ENCODE data around the gene MYBPHL. TPM values are rescaled to one million over a fixed set of nuclear protein-coding genes. Genes with fewer than 3 reads are reported as not detected.

Gene MYBPHL
- total RNA-seq, 2 donors from 2014 or later: not detected

DNA sequence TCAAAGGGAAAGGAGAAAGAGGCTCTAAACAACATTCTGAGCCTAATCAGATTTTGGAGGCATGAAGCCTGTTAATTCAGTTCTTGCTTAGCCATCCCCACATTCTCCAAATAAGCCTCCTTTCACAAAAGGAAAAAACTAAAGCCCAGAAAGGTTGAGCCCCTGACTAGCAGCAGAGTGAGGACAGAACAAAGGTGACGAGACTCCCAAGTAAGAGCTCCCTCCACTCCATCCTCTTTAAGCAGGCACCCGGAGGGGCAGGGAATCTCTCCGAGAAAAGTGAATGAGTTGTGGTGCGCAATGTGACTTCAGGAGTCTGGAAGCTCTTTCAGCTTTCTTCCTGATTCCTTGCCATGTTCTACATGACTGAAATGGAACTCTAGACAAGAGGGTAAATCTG lies 43.4 kb upstream of the MYBPHL start:
- H3K36me3 ChIP-seq (replicated peaks in 1 of 2; ENCODE audit: insufficient read depth in 1 of 2, low read depth in 2 of 2): peaks cover 0 to 16% of the 10 kb centered on the region in 2 donors
- H3K4me1 ChIP-seq: no peaks in the 10 kb centered on the region
- DNase-seq (no peak), ATAC-seq (no peak)
- no peak overlapping the region for H3K27ac ChIP-seq
- no peak overlapping the region for H3K4me3 ChIP-seq
- 94 to 96% methylated on average over 4 of the region's 4 CpGs for WGBS, 2 donors
- no peaks in the 10 kb centered on the region for H3K27me3 ChIP-seq
- intact Hi-C loops (cut with DNase I): no loop called here
- no peaks in the 10 kb centered on the region for H3K9me3 ChIP-seq
- TF ChIP-seq POLR2A (IDR thresholded peaks at IDR 0.05): no peak
- TF ChIP-seq, protein P1, sequence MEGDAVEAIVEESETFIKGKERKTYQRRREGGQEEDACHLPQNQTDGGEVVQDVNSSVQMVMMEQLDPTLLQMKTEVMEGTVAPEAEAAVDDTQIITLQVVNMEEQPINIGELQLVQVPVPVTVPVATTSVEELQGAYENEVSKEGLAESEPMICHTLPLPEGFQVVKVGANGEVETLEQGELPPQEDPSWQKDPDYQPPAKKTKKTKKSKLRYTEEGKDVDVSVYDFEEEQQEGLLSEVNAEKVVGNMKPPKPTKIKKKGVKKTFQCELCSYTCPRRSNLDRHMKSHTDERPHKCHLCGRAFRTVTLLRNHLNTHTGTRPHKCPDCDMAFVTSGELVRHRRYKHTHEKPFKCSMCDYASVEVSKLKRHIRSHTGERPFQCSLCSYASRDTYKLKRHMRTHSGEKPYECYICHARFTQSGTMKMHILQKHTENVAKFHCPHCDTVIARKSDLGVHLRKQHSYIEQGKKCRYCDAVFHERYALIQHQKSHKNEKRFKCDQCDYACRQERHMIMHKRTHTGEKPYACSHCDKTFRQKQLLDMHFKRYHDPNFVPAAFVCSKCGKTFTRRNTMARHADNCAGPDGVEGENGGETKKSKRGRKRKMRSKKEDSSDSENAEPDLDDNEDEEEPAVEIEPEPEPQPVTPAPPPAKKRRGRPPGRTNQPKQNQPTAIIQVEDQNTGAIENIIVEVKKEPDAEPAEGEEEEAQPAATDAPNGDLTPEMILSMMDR (IDR thresholded peaks at IDR 0.05): no peak

- intact Hi-C loops (cut with DNase I): no loop called here
- Histone ChIP-seq H3K4me1 (no peaks in the 10 kb centered on the region), H3K9me3 (no peaks in the 10 kb centered on the region), H3K27ac (no peak overlapping the region), H3K27me3 (no peaks in the 10 kb centered on the region), H3K4me3 (no peak overlapping the region), H3K36me3 (replicated peaks in 1 of 2; ENCODE audit: insufficient read depth in 1 of 2, low read depth in 2 of 2) (peaks cover 0 to 13% of the 10 kb centered on the region in 2 donors)
- 94 to 97% methylated on average over 6 of the region's 6 CpGs for WGBS, 2 donors
- TF ChIP-seq POLR2A (IDR thresholded peaks at IDR 0.05): no peak
- TF ChIP-seq, protein P1 (IDR thresholded peaks at IDR 0.05): no peak
- DNase-seq: no peak
- ATAC-seq: no peak
Observed at GRCh38 chr1:109347511-109347910, 40.7 kb upstream of the MYBPHL start.

GRCh38 chr1:109341944-109342930 lies 35.4 kb upstream of the MYBPHL start:
- DNase-seq (no peak), ATAC-seq (no peak)
- intact Hi-C loops (cut with DNase I): no loop called here
- H3K4me1 ChIP-seq: no peaks in the 10 kb centered on the region
- no peaks in the 10 kb centered on the region for H3K27me3 ChIP-seq
- 50 to 53% methylated on average over 9 of the region's 9 CpGs for WGBS, 2 donors
- no peaks in the 10 kb centered on the region for H3K9me3 ChIP-seq
- H3K36me3 ChIP-seq (replicated peaks in 1 of 2; ENCODE audit: insufficient read depth in 1 of 2, low read depth in 2 of 2): peaks cover 0 to 14% of the 10 kb centered on the region in 2 donors
- H3K27ac ChIP-seq: no peak overlapping the region
- TF ChIP-seq, protein P1 (IDR thresholded peaks at IDR 0.05): no peak
- TF ChIP-seq POLR2A (IDR thresholded peaks at IDR 0.05): no peak
- no peak overlapping the region for H3K4me3 ChIP-seq

DNA sequence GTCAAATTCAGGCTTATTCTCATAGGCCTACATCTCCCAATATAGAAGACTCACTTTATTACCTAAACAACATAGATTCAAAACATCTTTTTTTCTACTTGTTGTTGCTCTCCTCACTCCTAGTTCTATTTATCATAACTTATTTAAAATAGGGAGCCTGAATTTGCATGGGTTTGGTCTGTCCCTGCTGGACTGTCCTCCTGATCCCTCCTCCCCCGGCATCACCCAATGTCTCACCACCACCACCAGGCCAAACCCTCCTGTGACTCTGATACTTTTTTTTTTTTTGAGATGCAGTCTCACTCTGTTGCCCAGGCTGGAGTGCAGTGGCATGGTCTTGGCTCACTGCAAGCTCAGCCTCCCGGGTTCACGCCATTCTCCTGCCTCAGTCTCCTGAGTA lies 31.8 kb upstream of the MYBPHL start:
- ATAC-seq (no peak), DNase-seq (no peak)
- Histone ChIP-seq H3K27me3 (no peaks in the 10 kb centered on the region), H3K27ac (no peak overlapping the region), H3K4me1 (no peaks in the 10 kb centered on the region), H3K9me3 (no peaks in the 10 kb centered on the region), H3K36me3 (replicated peaks in 1 of 2; ENCODE audit: insufficient read depth in 1 of 2, low read depth in 2 of 2) (peaks cover 0 to 15% of the 10 kb centered on the region in 2 donors), H3K4me3 (no peak overlapping the region)
- TF ChIP-seq, protein P1 (IDR thresholded peaks at IDR 0.05): no peak
- no peak for TF ChIP-seq POLR2A (IDR thresholded peaks at IDR 0.05)
- WGBS, 2 donors: 77 to 92% methylated on average over 3 of the region's 3 CpGs
- intact Hi-C loops (cut with DNase I): no loop called here
